M059J (cell line): ENCODE data around the gene PUM2. TPM values are rescaled to one million over a fixed set of nuclear protein-coding genes. Genes with fewer than 3 reads are reported as not detected.
"Not testable (repeated sequence)": the region's sequence is repeated elsewhere in the genome, so short reads cannot be mapped to it uniquely, and the experiment has no call there.

Experiments
- DNase-seq: peaks from one replicate; pipeline ENCODE4 v3.0.0-alpha.2; 2012; ENCODE audit warnings: low read depth
- total RNA-seq: library from RNA; depleted of rRNA; stranded (reverse); fragments of >200 nt; shearing (Covaris generic); gene quantifications from 2 replicates; pipeline ENCODE4 v1.2.3, GENCODE V29; 2014

Gene PUM2
- total RNA-seq, 1 experiment from 2014 or later, result 25.6 TPM

DNA sequence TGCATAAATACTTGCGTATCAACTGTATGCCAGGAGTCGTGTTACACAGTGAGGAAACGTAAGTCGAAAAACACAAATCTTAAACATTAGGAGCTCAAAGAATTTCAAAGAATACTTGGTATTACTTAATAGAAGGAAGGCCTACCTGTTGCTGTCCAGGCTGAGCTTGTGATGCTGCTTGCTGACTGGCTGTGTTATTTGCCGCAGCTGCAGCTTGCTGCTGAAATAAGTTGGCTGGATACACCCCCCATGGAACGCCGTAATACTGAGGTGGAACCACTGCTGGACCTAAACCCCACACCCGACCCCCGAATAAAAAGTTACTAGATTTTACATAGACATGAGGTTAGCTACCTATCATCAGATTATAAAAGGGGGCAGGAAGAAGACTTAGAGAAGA, 56.4 kb downstream of the PUM2 start:
- no peak for DNase-seq

DNA sequence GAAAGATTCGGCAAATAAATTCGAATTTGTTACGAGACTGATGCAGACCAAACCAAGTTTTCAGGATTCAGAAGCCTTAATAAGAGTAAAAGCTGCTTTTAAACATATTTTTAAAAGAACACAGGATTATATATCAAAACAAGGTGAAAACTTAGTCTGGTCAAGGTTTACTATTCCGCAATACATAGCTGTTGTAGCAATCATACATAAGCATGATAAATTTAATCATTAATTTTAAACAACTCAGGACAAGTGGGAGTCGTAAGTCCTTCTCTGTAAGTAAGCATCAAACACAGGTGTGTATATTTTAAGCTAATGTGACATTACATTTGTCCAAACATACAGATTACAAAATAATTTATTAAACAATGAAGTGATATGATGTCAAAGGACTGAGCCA, 57.7 kb downstream of the PUM2 start:
- no peak for DNase-seq

DNA sequence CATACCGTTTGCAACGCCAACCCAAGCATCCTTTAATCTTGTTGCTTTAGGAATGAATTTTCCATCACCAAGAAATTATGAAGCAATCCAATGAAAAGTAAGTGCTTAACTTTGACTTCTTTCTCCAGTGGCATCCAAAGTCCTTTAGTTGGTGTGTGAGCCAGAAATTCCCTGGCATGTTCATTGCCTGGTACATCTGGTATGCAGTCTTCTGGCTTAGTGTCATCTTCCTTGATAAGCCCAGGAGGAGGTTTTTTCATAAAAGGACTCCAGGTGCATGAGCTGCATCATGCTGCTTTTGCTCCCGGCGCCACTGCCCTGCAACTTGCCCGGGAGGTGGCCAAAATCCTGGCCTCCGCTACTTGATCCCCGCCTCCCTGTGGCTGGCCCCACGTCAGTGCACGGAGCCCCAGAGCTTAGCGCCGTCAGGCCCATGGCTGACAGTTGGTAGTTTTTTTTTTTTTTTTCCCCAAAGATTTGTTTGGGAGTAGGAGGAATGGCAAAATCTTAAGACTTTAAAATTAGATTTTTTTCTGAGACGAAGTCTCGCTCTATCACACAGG, 58.7 kb downstream of the PUM2 start:
- no peak for DNase-seq

DNA sequence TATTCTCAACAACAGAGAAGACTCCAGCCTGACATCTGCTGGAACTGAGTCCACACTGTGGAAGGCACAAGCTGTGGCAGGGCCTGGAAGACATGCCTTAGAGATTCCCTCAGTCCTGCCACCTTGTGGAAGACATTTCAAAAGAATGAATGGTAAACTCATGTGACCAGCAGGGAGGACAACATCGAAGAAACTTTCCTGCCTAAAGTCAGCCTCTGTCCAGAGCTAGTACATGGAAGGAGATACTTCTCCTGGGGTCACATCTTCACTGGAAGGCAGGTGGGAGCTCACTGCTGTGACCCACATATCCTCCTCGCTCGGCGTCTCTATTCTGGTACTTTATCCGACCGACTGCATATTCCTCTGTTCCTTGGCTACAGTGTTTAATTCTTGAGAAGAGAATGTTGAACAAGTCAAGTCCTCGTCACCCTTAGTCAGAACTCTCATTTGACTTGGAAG, 59.5 kb downstream of the PUM2 start:
- DNase-seq, result peak; percentile 75

DNA sequence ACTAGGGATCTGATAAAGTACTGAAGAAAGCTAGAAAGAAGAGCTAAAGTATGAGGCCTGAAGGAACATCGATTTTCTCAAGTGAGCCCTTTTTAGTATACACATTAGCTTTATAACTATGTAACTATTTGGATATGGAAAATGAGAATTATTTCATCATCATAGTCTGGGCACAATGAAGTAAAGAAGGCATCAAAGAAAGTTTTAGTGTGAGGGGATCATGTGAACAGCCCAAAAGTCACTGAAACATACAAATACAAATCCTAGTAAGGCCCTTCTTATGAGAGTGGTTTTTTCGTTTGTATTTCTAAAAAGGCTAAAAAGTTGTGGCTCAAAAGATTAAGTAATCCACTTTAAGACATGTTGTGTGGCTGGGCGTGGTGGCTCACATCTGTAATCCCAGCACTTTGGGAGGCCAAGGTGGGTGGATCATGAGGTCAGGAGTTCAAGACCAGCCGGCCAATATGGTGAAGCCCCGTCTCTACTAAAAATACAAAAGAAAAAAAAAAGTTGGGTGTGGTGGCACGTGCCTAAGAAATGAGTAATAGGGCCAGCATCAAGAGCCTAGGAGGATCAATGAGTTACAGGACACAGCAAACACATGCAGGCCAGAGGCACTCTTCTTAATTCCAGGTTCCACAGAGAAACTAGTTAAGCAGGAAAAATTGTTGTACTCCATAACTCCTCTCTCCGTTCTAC, 61.9 kb downstream of the PUM2 start:
- DNase-seq, result no peak

DNA sequence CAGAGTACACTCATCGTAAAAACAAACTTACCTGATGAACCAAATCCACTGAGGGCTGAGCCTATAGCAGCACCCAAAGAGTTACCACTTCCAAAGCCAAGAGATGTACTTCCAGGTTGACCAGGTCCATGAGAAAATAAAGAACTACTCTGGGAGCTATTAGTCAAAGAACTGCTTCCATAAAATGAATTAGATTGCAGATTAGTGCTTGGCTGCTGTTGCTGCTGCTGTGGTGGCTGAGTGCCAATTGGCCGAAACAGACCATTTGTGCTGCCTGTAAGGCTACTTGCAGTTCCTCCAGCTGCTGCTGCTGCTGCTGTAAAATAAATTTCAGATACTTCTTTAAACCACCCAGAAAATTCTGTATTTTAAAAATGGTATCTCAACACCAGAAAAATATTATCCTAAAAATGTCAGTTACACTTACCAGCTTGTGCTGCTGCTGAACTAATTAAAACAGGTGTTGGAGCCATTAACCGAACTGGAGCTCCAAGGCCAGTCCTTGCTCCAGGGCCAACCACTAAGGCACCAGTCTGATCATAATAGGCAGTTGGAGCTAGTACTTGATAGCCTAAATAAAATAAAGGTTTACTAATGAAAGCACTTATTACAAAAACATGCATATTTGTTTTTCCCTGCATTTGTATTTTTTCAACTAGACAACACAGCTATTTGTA, 67.6 kb downstream of the PUM2 start:
- no peak for DNase-seq

DNA sequence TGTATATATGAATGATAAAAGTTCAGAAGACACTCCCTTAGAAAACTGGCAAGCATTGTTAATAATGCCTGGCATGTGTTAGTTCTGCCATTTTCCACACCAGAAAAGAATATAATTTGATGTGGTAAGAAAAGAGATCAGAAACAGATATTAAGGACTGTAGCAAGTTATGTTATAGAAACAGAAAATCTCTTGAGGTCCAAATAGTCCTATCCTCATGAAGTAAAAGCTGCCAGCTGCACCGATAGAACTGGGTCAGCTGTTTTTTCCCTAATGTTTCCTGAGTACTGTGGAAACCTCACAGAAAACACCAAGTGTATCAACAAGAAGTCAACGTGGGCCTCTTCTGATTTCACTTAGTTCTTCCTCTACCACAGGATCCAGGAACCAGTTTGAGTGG, 68.8 kb downstream of the PUM2 start:
- no peak for DNase-seq

DNA sequence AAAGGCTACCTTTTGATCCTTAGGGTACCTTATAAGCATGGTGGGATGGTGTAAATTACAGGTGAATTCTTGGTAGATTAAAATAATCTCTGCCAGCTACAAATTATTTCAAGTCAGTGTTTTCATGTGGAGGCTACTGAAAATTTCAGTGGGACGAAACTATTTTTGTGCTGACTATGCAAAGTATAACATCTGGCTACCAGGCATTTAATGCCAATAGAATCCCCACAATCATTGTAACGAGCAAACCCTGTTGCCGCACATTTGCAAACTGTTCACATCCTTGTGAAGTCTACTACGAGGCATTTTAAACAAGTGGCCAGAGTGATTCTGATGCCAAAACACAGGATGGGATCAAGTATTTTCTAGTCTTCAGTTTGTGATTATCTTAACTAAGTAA, 77.6 kb downstream of the PUM2 start:
- DNase-seq, result no peak

DNA sequence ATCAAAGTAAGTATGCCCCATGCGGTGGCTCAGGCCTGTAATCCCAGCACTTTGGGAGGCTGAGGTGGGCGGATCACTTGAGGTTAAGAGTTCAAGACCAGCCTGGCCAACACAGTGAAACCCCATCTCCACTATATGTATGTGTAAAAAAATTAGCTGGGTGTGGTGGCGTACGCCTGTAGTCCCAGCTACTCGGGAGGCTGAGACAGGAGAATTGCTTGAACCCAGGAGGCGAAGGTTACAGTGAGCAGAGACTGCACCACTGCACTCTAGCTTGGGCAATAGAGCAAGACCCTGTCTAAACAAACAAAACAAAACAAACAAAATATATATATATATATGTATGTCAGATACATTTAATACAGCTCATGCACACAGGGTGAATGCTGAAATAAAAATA, 82.3 kb downstream of the PUM2 start:
- DNase-seq, result not testable (repeated sequence)

DNA sequence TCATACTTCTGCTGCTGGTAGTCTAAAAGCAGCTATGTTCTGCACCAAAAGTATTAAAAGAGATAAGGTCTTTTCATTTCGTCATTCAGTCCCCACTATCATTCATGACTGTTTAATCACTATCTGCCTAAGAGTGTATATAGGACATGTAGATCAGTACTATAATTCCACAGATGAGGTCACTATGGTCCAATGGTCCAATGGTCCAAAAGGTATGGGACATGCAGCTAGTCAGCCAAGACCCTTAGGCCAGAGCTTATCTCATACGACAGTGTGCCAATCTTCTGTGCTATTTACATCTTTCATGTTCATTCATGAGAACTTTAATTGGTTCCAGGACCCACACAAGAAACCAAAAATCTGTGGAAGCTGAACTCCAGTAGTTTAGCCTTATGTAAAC, 83.1 kb downstream of the PUM2 start:
- DNase-seq, result no peak

DNA sequence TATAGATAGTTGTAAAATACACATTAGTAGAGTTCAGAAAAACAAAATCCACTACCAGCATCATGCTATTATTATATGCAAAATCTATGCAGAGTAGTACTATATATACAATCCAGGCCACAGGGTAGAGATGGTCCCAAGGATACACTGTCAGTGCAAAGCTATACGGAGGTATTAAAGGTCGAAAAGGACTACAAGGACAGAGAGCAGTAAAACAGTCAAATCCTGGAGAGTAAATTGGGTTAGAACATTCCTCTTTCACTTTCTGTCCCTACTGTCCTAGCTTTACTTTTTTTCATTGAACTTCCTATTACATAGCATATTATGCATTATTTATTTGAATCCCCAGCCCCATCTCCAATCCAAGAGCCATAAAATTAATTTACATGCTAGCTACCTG, 86.0 kb downstream of the PUM2 start:
- no peak for DNase-seq

DNA sequence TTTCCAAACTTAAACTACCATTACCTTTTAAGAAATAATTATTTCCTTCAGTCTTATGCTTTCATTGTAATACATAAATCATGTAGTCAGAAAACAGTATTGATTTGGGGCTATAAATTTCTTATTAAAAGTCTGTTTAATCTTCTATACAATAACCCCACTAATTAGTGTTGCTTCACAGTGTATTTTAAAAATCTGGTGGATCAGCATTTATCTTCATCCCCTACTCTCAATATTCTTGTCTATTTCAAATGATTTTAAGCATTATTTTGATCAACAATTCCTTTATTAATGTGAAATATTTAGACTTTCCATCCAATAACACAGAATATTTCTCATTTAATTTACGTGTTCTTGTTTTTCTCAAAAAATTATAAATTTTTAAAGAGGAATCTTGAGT, 93.2 kb downstream of the PUM2 start:
- no peak for DNase-seq

DNA sequence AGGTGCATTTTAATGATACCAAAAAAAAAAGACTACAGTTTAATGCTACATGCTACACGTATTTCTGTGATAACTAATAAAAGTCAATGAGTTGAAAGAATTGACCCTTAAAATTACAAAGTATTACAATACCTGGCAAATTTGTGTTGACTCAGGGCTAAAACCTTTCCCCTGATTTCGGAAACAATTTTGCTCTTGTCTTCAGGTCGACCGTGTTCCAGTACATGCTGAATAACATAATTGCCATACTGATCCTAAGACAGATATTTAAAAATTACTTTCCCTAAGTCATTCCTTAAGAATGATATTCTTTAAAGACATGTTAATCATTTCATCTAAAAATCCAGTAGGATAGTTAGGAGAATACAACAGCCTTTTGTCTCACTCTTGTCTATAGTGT, 95.9 kb downstream of the PUM2 start:
- no peak for DNase-seq

DNA sequence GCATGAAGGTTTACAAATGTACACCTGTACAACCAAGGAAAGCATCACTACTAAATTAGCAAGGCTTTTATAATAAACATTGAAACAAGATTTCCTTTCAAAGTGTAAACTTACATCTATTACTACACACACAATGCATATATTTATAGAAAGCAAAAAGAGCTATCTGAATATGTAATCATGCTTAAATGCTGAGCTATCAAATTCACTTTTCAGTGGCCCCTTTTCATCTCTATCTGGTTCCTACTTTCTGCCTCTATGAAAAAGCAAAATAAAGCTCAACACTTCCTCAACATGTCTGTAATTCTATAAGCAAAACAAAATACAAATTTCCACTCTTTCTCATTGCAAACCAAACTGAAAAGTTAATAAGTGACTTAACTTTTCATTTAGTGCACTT, 100.2 kb downstream of the PUM2 start:
- DNase-seq, result no peak

DNA sequence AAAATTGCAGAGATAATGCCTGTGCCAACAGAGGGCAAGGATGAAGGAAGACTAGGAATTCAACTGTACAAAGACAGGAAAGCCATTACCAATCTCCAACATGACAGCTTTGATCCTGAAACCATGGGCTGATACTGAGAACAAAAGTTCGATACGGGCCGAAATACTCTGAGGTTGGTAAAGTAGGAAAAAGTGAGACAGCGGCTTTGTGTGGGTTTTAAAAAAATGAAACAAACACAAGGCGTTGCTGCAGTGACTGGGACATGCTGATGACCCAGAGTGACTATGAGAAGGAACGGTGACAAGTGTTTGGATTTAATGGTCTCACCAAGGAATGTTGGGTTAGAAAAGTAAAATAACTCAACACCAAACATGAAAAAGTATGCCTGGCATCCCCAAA, 101.5 kb downstream of the PUM2 start:
- no peak for DNase-seq

DNA sequence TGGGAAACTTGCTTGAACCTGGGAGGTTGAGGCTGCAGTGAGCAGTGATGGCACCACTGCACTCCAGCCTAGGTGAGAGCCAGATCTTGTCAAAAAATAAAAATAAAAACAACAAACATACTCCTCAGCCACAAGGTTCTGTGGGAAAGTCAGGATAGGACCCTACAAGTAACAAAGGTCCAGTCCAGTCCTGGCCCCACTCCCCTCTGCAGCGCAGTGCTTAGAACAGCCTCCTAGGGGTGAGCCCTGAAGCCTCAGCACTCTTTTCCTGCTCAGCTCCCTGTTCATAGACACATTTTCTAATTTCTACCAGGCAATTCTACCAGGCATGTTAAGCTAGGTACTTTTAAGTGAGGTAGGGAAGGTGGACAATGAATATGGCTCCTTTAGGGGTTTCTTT, 103.6 kb downstream of the PUM2 start:
- no peak for DNase-seq

DNA sequence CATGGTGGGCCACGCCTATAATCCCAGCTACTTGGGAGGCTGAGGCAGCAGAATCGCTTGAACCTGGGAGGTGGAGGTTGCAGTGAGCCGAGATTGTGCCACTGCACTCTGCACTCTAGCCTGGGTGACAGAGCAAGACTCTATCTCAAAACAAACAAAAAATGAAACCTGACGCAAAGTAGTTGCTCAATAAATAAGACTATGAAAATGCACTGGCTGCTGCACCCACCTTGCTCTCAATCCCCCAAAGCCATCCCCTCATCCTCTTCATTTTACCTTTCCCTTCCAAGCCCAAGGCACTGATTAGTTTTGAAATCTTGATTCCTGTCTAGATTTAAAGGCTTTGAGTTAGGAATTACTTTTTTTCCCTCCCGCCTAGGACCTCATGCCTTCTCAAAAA, 107.0 kb downstream of the PUM2 start:
- DNase-seq, result not testable (repeated sequence)

DNA sequence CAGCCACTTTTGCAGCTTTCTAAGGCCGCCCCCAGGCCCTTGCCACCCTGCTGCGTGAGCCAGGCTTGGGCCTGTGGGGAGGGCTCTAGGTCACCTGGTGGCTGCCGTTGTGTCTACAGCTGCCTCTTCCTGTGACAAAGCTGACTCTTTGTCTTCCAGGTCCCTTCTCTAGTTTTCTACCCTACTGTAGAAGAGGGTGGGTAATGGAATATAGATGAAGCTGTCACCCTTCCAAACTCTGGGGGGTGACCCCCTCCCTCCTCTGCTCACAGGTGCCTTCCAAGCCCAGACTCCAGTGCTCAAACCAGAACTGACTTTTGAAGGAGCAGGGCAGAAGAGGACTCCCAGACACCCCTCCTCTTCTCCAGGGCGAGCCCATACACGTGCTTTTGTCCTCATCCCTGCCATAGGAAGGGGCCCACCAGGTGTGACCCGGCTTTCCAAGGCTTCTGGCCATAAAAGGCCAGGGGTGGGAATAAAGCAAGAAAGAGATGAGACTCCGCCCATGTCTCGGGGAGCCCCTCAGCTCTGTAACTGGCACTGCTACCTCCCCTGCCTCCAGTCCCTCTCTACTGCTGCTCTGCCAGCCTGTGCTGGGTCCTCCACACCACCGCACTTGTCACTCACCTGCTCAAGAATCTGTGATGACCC, 107.8 kb downstream of the PUM2 start:
- no peak for DNase-seq

DNA sequence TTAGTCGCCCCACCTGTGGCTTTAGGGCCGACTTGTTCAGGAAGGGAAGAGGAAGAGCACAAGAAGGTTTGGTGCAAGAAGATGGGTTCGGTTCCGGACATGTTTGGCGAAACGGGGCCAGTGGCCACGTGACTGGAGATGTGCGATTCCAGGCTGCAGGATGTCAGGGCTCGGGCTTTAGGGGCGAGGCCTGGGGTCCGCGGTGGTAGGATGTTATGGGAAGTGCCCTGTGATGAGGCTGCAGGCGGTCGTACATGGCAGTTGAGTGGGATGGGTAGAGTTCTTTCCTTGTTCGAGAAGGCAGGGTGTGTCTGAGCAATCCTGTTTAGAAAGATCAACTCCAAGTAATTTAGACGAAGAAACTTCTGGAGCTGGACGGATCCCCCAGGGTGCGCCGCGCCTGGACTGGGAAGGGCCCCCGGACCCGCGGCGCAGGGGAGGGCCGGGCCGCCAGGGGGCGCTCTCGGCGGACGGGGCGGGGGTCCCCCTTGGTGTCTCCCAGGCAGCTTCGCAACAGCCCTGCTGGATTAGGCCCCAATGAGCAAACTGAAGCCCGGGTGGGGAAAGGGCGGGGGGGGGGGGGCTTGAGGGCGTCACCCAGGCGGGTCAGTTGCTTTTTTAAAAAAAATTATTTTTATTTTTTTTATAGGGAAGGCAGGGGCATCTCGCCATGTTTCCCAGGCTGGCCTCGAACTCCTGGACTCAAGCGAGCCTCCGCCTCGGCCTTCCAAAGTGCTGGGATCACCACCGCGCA, 108.5 kb downstream of the PUM2 start:
- DNase-seq, result no peak

DNA sequence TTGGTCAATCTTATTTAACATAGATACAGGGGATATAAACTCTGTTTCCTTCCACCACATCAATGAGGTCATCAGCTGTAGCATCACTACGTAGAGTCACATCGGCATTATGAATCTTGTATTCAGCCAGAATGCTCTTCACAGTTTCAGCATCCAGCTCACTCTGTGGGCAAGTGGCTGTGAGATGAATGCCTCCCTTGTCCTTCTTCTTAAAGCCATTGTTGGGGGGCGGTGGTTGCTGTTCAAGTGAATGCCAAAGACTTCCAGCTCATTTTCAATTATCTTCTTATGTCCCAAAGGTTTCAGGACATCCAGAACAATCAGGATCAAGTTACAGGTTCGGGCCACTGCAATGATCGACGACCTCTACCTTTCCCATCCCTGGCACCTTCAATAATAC, 110.4 kb downstream of the PUM2 start:
- DNase-seq, result not testable (repeated sequence)

DNA sequence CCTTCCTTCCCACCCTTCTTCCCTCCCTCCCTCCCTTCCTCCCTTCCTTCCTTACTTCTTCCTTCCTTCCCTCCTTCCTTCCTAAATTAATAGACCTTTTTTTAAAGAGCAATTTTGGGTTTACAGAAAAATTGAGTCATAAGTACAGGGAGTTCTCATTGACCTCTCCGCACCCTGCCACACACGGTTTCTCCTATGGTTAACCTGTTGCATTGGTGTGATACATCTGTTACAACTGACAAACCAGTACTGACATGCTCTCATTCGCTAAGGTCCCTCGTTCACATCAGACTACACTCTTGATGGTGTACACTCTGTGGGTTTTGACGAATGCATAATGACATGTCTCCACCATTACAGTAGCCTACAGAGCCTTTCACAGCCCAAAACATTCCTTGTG, 114.1 kb downstream of the PUM2 start:
- no peak for DNase-seq

DNA sequence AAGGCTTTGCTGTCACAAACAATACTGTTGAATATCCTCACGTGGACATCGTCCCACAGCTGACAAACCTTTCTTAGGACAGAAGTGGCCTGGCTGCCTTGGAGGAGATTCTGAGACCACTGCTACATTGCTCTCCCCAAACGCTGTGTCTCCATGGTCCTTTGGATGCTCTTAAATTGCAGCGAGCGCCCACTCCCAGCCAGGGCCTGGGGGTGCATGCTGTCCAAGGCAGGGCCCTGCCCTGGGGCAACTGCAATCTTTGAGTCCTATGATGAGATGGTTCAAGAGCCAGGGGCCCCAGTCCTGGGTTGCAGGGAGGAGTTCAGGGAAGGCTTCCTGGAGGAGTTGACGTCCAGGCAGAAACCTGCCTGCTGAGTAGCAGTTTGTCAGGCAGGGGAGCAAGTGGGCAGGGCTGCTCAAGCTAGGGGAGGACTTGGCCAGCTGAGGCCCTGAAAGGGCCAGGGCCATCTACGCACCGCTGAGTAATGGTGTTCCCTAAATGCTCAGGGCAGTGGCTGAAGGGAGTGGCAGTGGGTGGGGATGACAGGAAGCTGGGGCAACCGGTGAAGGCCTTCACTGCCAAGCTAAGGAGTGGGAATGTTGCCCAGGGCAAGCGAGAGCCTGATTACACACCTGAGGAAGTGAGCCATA, 114.9 kb downstream of the PUM2 start:
- peak; percentile 21 for DNase-seq
